Neuronal stem cell (in vitro differentiated cells): Measurements from ENCODE around the gene ZNF276.

ENCODE experiments used
- DNase-seq: peaks from one replicate; pipeline ENCODE4 v3.0.0-alpha.2; 2013; ENCODE audit warnings: low spot score
- H2AFZ ChIP-seq: one replicate; pipeline ENCODE4 v1.6.1; 2013; ENCODE audit warnings: mild to moderate bottlenecking, low read length, inconsistent platforms
- H2AK5ac ChIP-seq: 2 replicates; pipeline ENCODE4 v1.6.1; 2013; ENCODE audit warnings: low read depth, mild to moderate bottlenecking, inconsistent platforms, low read length, moderate library complexity, mixed read lengths
- H2BK120ac ChIP-seq: 2 replicates; pipeline ENCODE4 v1.6.1; 2013; ENCODE audit warnings: low read depth, mild to moderate bottlenecking, inconsistent platforms, low read length, moderate library complexity, mixed read lengths
- H2BK12ac ChIP-seq: one replicate; pipeline ENCODE4 v1.6.1; 2013; ENCODE audit warnings: low read length, inconsistent platforms
- H2BK15ac ChIP-seq: 2 replicates; pipeline ENCODE4 v1.6.1; 2013; ENCODE audit warnings: mild to moderate bottlenecking, low read length, inconsistent platforms, mixed read lengths
- H2BK5ac ChIP-seq: one replicate; pipeline ENCODE4 v1.6.1; 2013; ENCODE audit warnings: inconsistent platforms, mild to moderate bottlenecking, low read length, moderate library complexity
- H3K14ac ChIP-seq: one replicate; pipeline ENCODE4 v1.6.1; 2013; ENCODE audit warnings: low read length, inconsistent platforms
- H3K18ac ChIP-seq: 2 replicates; pipeline ENCODE4 v1.6.1; 2013; ENCODE audit warnings: low read length, inconsistent platforms
- H3K23ac ChIP-seq: 2 replicates; pipeline ENCODE4 v1.6.1; 2013; ENCODE audit warnings: low read depth, mild to moderate bottlenecking, mixed read lengths, low read length, inconsistent platforms; ENCODE audit not compliant: poor library complexity
- H3K27ac ChIP-seq: replicated peaks from 3 replicates; pipeline ENCODE4 v1.5.1; 2013; ENCODE audit warnings: low read length, inconsistent platforms
- H3K27me3 ChIP-seq, 3 experiments: 2 replicates each; pipeline ENCODE4 v1.6.1; 2013; ENCODE audit warnings: low read length in 3 of 3, mild to moderate bottlenecking in 2 of 3, inconsistent platforms in 1 of 3, low read depth in 1 of 3, mixed read lengths in 1 of 3, moderate library complexity in 1 of 3; ENCODE audit not compliant: control insufficient read depth in 3 of 3, insufficient read depth in 3 of 3
- H3K36me3 ChIP-seq, 2 donors: replicated peaks in 1 of 2; 2 replicates each; pipeline ENCODE4 v1.6.1; 2013; ENCODE audit warnings: low read length in 2 of 2; ENCODE audit not compliant: control insufficient read depth in 2 of 2, insufficient read depth in 2 of 2
- H3K4ac ChIP-seq: 2 replicates; pipeline ENCODE4 v1.6.1; 2013; ENCODE audit warnings: inconsistent platforms, mild to moderate bottlenecking, low read length, moderate library complexity
- H3K4me1 ChIP-seq, 2 donors: 1 replicate in 1 of 2; 2 replicates in 1 of 2; pipeline ENCODE4 v1.6.1; 2013; ENCODE audit warnings: low read length in 2 of 2, low read depth in 1 of 2; ENCODE audit not compliant: control insufficient read depth in 2 of 2, insufficient read depth in 1 of 2
- H3K4me2 ChIP-seq: one replicate; pipeline ENCODE4 v1.6.1; 2013; ENCODE audit warnings: mild to moderate bottlenecking, low read length, inconsistent platforms; ENCODE audit not compliant: insufficient read depth, poor library complexity, severe bottlenecking
- H3K4me3 ChIP-seq, 2 donors: 2 replicates each; pipeline ENCODE4 v1.5.1; 2013; ENCODE audit warnings: low read length in 2 of 2, mild to moderate bottlenecking in 2 of 2, inconsistent platforms in 1 of 2, moderate library complexity in 1 of 2
- H3K79me1 ChIP-seq: one replicate; pipeline ENCODE4 v1.6.1; 2013; ENCODE audit warnings: low read depth, mild to moderate bottlenecking, inconsistent platforms, low read length, moderate library complexity
- H3K9ac ChIP-seq: one replicate; pipeline ENCODE4 v1.6.1; 2013; ENCODE audit warnings: mild to moderate bottlenecking, low read depth, low read length, inconsistent platforms; ENCODE audit not compliant: poor library complexity
- H3K9me3 ChIP-seq, 2 donors: replicated peaks in 1 of 2; 2 replicates each; pipeline versions ENCODE3 to v1.6.1; 2013; ENCODE audit warnings: low read length in 2 of 2, mild to moderate bottlenecking in 2 of 2, inconsistent platforms in 1 of 2, low read depth in 1 of 2, mixed read lengths in 1 of 2, moderate library complexity in 1 of 2; ENCODE audit not compliant: control insufficient read depth in 2 of 2, insufficient read depth in 1 of 2
- H4K8ac ChIP-seq: one replicate; pipeline ENCODE4 v1.6.1; 2013; ENCODE audit warnings: low read depth, mild to moderate bottlenecking, inconsistent platforms, low read length, moderate library complexity
- H4K91ac ChIP-seq: one replicate; pipeline ENCODE4 v1.6.1; 2013; ENCODE audit warnings: low read length, low read depth, mild to moderate bottlenecking, inconsistent platforms; ENCODE audit not compliant: poor library complexity
- WGBS, 2 donors: extraction: QIAGEN DNeasy Blood & Tissue Kit; methylation state at CpG; one replicate each; pipeline ENCODE4 v1.1.7; 2013; ENCODE audit warnings: missing lambda C conversion rate in 2 of 2, mixed read lengths in 1 of 2; ENCODE audit not compliant: insufficient read length in 2 of 2, insufficient replicate concordance in 1 of 2; ENCODE audit errors: extremely low coverage in 2 of 2; 5-methylcytosine and 5-hydroxymethylcytosine counted together

The ZNF276 gene

DNA sequence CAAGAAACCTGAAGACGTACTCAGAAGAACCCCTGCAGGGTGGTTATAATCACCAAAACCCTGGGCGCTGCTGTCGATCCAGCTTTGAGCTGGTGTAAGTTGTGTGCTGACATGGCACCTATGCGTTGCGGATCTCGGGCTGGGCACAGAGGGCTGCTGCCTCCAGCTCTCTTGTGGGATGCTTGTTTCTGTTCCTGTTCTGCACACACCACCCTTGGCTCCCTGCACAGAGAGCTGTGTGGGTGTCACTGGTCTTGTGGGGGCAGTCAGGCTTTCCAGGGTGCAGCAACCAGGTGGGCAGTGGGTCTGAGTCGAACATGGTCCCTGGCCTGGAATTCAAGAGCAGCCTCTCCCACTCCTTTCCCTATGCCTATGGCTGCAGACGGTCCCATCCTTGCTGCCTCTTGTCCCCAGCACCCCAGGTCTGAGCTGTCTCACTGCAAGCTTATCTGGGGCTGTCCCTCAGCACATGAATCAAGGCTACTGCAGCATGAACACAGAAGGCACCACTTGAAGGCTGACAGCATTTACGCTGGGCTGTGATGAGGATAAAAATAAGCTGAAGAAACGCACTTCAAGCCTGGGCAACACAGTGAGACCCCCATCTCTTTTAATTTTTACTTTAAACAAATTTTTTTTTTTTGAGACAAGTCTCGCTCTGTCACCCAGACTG lies 20.1 kb downstream of the ZNF276 start:
- Histone ChIP-seq H4K8ac (no peak overlapping the region), H3K4me2 (no peak overlapping the region), H2AFZ (no peak overlapping the region), H3K4ac (no peak overlapping the region), H3K4me1 (no peaks in the 10 kb centered on the region), H3K79me1 (no peaks in the 10 kb centered on the region), H3K9ac (no peak overlapping the region), H3K36me3 (peaks cover 60 to 98% of the 10 kb centered on the region in 2 donors), H3K27ac (no peak overlapping the region), H2BK15ac (no peak overlapping the region), H3K14ac (peak overlapping the region; percentile 82), H2BK120ac (no peak overlapping the region), H3K9me3 (peaks cover 0 to 1% of the 10 kb centered on the region in 2 donors), H3K4me3 (no peak overlapping the region), H3K27me3 (no peaks in the 10 kb centered on the region), H2BK5ac (no peak overlapping the region), H4K91ac (no peak overlapping the region), H2BK12ac (peak overlapping the region; percentile 63), H2AK5ac (no peak overlapping the region), H3K18ac (peak overlapping the region; percentile 31), H3K23ac (no peak overlapping the region)
- WGBS, 2 donors: no CpG with 5 or more reads among the region's 11 CpGs
- DNase-seq: no peak

DNA sequence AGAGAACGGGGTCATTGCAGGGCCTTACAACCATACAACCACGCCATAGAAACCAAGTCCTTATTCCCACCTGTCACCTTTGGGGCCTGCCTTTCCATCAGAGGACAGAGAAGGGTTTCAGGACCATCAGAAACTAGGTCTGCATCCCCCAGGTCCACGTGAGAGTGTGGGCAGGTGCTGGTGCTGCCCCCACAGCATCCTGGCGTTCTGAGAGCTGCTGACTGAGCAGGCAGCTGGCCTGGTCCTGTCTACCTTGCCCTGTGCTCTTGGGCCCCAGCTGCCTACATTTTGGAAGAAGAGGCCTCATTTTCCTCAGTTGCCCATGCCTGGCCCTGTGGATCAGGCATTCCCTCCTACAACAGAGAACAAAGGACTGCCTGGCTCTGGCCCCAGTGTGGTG lies 21.6 kb downstream of the ZNF276 start:
- H3K18ac ChIP-seq: no peak overlapping the region
- no peaks in the 10 kb centered on the region for H3K27me3 ChIP-seq
- H3K4me3 ChIP-seq: no peak overlapping the region
- peak overlapping the region; percentile 50 for H3K9ac ChIP-seq
- DNase-seq: no peak
- H3K23ac ChIP-seq: no peak overlapping the region
- H2AFZ ChIP-seq: no peak overlapping the region
- no peak overlapping the region for H2BK120ac ChIP-seq
- no peak overlapping the region for H2BK15ac ChIP-seq
- no CpG with 5 or more reads among the region's 4 CpGs for WGBS, 2 donors
- H3K36me3 ChIP-seq: peaks cover 60 to 98% of the 10 kb centered on the region in 2 donors
- no peak overlapping the region for H3K27ac ChIP-seq
- no peak overlapping the region for H3K4ac ChIP-seq
- H3K4me1 ChIP-seq: no peaks in the 10 kb centered on the region
- peaks cover under 1% of the 10 kb centered on the region for H3K79me1 ChIP-seq
- no peak overlapping the region for H2AK5ac ChIP-seq
- H3K14ac ChIP-seq: no peak overlapping the region
- H2BK5ac ChIP-seq: no peak overlapping the region
- H3K9me3 ChIP-seq: peaks cover 0 to 1% of the 10 kb centered on the region in 2 donors
- no peak overlapping the region for H4K8ac ChIP-seq
- no peak overlapping the region for H2BK12ac ChIP-seq
- H3K4me2 ChIP-seq: no peak overlapping the region
- H4K91ac ChIP-seq: no peak overlapping the region

DNA sequence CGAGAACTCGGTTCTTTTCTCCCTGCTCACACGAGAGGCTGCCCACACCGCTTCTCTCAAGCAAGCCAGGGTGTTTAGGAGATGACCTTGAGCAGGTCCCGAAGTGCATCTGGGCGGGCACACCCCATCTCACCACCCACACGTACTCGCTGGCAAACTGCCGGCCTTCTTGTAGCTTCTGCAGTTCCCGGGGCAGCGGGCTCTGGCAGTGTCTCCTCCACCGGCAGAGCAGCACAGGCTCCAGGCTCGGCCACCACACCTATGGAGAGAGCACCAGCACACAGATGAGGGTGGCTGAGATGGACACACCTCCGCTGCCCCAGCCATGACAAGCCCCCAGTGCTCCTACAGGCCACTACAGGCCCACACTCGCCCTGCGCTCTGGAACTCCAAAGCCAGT lies 23.5 kb downstream of the ZNF276 start:
- no peak overlapping the region for H3K4me2 ChIP-seq
- H2BK15ac ChIP-seq: no peak overlapping the region
- DNase-seq: no peak
- peaks cover 1% of the 10 kb centered on the region for H3K79me1 ChIP-seq
- H2BK5ac ChIP-seq: no peak overlapping the region
- no peak overlapping the region for H3K27ac ChIP-seq
- WGBS, 2 donors: no CpG with 5 or more reads among the region's 16 CpGs
- H2BK120ac ChIP-seq: no peak overlapping the region
- no peak overlapping the region for H3K14ac ChIP-seq
- H3K23ac ChIP-seq: no peak overlapping the region
- no peaks in the 10 kb centered on the region for H3K4me1 ChIP-seq
- no peak overlapping the region for H2BK12ac ChIP-seq
- no peak overlapping the region for H4K8ac ChIP-seq
- no peak overlapping the region for H3K4ac ChIP-seq
- no peaks in the 10 kb centered on the region for H3K9me3 ChIP-seq
- no peak overlapping the region for H4K91ac ChIP-seq
- H2AK5ac ChIP-seq: no peak overlapping the region
- H3K27me3 ChIP-seq: no peaks in the 10 kb centered on the region
- H3K36me3 ChIP-seq: peaks cover 51 to 98% of the 10 kb centered on the region in 2 donors
- H3K18ac ChIP-seq: no peak overlapping the region
- H3K4me3 ChIP-seq: no peak overlapping the region
- H3K9ac ChIP-seq: no peak overlapping the region
- H2AFZ ChIP-seq: no peak overlapping the region

DNA sequence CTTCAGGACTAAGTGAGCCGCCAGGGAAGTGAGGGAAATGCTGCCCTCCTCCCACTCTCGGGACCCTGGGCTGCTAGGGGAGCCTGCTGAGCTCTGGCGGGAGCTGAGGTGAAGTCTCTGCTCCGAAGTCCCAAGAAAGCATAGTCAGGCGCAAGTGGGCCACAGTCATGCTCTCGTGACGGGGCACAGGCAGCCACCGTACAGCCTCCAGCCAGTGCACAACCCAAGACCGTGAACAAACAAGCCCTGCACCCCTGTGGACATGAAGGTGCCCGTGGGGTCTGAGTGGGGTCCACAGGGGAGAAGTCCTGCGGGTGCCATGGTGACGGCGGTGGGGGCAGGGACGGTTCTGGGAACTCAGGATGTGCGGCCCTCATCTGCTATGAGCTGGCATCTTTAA lies 24.7 kb downstream of the ZNF276 start:
- peaks cover 45 to 98% of the 10 kb centered on the region in 2 donors for H3K36me3 ChIP-seq
- no peak overlapping the region for H3K14ac ChIP-seq
- H2BK12ac ChIP-seq: no peak overlapping the region
- H3K79me1 ChIP-seq: peaks cover 1% of the 10 kb centered on the region
- H4K8ac ChIP-seq: no peak overlapping the region
- no peaks in the 10 kb centered on the region for H3K9me3 ChIP-seq
- H2BK5ac ChIP-seq: peak overlapping the region; percentile 57
- H3K4me1 ChIP-seq: no peaks in the 10 kb centered on the region
- no peak overlapping the region for H4K91ac ChIP-seq
- no peak overlapping the region for H3K23ac ChIP-seq
- H2BK120ac ChIP-seq: peak overlapping the region; percentile 61
- H3K27ac ChIP-seq: no peak overlapping the region
- H2BK15ac ChIP-seq: no peak overlapping the region
- no peak overlapping the region for H3K18ac ChIP-seq
- no peak overlapping the region for H3K9ac ChIP-seq
- H2AFZ ChIP-seq: no peak overlapping the region
- H3K4ac ChIP-seq: no peak overlapping the region
- H3K4me2 ChIP-seq: no peak overlapping the region
- DNase-seq: no peak
- whole genome bisulfite sequencing, 2 donors: no CpG with 5 or more reads among the region's 15 CpGs
- H2AK5ac ChIP-seq: no peak overlapping the region
- H3K4me3 ChIP-seq: no peak overlapping the region
- no peaks in the 10 kb centered on the region for H3K27me3 ChIP-seq
